NCI-H2029 (cell line): ENCODE results near the gene MSH2.

Experiments used
- DNase-seq: peaks from one replicate; lab custom pipeline; 2025; lab: John Stamatoyannopoulos, UW

MSH2 gene

DNA sequence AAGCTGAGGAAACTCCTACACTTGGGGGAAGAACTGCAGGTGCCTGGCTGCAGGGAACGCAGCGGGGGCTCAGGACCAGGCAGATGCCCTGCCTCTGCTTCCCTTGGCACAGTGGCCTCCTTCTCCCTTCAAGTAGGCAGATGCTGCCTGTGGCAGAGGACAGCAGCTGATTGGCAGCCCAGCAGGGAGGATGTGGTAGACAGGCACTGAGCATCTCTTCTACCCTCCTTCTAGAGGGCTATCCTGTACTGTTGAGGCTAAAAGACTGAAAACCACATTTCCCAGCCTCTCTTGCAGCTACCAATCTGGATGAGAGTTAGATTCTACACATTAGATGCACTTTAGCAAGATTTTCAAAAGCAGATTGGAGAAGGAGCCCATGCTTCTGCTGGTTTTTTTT lies 105.7 kb downstream of the MSH2 start:
- DNase-seq: no peak

DNA sequence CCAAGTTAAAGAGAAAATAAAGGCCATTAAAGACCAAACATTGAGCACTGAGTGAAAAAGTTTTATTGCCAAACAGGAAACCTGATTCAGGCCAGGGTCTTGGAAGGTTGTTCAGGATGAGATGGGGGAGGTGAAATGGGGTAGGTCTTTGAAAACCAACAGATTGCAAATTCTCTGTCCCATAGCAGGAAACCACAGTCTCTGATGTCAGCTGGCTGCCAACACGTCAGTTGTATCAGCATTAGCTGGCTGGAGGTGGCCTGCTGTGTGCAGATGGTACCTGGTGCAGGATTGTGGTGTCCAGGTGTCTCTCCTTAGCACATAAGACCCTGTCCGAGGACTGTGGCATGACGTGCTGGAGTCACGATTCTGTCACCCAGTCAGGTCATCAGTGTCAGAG lies 106.3 kb downstream of the MSH2 start:
- DNase-seq: no peak

DNA sequence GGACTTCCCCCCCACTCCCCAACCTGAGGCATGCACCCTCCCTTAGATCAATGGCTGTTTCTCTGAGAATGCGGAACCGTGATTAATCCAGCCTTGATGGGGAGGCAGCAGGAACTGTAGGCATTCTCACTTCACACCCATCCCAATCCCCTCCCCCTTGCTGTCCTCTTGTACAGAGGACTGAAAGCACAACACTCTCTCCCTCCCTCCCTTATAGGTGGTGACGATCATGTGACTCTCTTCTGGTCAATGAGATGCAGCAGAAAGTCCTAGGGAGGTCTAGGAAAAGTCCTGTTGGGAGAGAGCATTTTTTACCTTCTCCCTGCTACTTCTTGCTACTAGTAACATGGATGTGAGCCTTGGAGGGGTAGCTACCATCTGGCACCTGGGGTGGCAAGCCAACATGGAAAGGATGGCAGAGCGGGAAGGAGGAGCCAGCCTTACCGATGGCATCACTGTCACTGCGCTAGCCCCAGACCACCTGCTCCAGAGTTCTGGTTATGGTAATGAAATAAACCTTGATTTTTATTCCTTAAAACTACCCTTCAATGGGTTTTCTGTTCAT lies 106.9 kb downstream of the MSH2 start:
- DNase-seq: no peak

DNA sequence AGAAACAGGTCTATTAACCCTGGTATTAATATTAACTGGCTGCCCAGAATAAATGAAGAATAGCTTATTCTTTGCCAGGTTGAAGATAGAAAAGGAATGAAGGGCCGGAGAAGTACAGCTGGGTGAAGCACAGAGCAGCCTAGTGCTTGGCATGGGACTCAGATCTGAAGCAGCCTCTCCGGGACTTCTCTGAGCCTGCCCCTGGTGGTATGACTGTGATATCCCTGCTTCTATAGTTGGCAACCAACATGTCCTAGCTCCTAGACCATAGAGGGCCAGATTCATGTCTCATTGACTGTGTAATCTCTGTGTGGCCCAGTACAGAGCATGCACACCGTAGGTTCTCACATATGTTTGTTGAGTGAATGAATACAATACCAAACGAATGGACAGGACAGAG lies 107.8 kb downstream of the MSH2 start:
- DNase-seq: no peak

DNA sequence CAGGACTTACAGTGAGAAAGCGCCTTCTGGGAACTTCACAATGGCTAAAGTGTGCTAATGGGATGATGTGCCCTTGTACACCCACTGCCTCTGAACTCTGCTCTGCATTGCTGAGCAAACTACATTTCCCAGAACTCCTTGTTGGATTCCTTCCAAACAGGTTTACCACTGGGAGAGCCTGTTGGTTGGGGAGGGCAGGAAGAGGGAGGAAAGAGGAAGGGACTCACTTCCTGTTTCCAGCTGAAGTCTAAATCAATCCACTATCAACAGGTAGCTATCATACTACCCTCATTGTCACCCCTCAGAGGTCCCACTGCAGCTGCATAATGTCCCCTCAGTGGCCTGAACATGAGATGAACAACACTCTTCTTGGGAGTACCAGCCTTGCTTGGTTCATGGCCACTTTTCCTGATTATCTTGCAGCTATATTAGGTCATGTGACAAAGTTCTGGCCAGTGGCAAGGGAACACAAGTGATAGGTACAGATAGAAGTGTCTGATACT lies 109.7 kb downstream of the MSH2 start:
- DNase-seq: peak; percentile 53

DNA sequence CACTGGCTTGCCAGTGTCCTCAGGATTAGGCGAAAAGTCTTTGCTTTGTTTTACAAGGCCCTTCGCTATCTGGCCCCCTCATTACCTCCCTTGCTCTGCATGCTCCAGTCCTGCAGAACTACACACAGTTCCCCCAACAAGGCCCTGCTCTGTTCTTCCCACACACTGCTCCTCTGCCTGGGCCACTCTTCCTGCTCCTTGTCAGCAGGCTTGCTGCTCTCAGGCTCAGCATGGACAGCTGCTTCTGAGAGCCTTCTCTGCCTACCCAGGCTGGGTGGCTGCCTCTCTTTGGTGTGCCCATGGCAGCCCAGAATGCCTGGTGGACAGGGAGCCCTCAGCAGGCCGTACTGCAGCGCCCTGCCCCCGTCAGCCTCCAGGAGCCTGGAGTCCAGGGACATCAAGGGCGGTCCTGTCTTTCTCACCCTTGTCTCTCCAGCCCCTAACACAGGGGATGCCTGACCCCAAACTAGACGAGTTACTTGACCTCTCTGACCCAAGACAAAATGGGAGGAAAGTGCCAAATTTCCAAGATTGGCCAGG lies 111.1 kb downstream of the MSH2 start:
- no peak for DNase-seq

DNA sequence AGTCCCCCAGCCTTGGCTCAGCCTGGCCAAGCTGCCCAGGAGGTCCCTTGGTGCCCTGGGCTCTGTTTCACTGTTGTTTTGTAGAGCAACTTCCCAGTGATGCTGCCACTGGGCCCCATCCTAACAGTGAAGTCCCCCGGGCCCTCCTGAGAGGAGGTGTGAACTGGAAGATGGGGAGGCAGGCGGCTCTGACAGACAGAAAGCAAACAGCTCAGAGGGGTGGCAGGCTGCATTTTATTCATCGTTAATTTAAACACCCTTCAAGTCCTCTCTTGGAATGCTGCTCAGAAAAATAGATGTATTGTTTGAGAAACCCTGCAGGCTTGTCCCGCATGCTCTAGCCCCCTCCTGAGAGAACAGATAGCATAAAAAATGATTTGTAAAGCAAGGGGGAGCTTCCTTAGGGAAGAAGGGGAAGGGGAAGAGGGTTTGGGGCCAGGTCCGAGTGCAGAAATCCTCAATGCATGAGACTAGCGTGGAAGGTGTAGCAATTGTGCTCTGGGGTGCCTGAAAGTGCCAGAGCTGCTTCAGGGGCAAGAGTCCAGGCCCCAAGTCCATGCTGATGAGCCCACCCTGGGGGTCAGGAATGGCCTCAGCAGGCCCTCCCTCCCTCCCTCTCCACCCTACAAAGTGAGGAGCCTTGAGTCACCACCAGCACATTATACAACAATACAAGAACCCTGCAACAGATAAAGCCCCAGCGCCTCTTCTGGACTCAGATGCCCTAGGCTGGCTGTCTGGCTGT lies 113.6 kb downstream of the MSH2 start:
- no peak for DNase-seq

DNA sequence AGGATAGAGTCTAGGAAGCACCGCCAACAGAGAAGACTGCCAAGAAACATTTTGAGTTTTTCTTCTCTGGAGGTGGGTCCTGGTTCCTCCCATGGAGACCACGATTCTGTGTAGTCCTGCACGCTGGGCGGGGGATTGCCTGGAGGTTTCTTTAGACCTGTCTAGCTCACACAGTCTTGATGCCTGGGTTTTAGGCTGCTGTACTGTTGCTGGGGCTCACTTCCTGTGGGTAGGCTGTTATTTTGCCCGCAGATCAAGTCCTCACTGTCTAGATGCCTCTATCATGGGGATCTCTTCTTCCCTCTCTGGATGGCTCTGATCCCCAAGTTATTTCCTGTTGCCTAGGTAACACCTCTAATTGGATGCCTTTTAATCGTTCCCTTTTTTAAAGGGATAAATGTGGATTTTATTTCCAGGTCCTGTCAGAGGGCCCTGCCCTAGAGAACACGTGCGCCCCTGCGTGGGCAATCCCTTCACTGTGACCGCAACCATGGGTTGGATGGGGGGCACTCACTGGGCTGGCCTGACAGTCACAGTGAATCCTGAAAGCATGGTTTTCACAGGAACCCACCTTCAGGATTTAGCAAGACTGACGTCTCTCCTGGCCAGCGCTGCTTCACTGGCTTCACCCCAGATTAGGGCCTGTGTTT lies 115.7 kb downstream of the MSH2 start:
- DNase-seq: no peak

DNA sequence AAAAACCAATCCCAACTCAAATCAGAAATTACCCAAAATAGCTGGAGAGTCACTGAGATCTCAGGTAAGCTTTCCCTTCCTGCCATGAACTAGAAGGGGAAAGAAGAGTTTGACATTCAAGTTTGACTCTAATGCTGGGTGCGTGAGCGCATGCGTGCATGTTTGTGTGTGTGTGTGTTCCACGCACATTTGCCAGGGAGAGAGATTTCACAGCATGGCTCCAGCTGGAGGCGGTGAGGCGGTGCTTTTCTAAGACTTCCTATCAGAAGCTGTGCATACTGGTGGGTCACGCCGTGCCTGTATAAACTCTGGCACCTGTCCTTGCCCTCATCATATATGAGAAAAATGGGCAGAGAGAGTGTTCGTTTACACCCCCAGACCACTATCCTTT lies 116.2 kb downstream of the MSH2 start:
- DNase-seq: no peak

DNA sequence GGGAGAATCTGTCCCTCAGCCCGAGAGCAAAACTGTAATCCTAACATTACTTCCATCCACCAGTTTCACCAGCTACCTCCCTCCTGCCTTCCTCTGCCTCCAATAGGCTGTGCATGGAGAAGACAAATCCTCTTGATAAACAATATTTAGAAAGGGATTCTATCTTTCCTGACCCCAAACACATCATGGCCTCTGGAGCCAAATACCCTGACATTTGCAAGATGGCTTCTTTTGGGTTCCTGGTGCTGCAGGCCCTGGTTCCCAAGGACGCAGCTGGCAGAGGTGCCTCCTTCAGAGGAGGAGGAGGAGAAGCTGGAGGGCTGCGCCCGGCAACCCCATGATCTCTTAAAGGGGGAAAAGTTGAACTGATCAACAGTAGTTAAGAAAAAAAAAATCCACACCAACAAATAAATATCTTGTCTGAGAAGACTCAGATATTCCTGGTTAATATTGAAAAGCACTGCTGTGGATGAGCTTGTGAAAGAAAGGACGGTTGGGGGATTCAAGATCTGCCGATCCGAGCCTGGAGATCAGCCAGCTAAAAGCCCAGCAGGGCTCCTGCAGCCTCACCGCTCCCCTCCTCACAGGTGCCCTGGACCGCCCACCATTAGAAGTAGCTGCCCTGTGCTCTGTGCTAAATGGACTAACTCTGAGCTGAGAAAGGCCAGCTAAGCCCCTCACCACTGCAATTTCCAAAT lies 116.8 kb downstream of the MSH2 start:
- DNase-seq: no peak

DNA sequence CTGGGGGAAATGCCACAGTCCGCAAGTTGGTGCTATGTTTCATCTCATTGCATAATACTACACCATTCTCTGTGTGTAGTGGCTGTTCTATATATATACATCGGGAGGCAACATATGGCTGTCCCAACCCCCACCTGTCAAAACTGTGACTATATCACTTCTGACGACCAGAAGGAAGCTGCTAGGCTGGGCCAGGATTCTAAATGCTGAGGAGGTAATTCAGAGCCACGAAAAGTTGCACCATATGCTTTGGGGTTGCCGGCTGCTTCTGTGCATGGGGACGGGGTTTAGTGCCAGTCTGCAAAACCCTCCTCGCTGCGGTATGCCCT lies 117.3 kb downstream of the MSH2 start:
- DNase-seq: no peak

DNA sequence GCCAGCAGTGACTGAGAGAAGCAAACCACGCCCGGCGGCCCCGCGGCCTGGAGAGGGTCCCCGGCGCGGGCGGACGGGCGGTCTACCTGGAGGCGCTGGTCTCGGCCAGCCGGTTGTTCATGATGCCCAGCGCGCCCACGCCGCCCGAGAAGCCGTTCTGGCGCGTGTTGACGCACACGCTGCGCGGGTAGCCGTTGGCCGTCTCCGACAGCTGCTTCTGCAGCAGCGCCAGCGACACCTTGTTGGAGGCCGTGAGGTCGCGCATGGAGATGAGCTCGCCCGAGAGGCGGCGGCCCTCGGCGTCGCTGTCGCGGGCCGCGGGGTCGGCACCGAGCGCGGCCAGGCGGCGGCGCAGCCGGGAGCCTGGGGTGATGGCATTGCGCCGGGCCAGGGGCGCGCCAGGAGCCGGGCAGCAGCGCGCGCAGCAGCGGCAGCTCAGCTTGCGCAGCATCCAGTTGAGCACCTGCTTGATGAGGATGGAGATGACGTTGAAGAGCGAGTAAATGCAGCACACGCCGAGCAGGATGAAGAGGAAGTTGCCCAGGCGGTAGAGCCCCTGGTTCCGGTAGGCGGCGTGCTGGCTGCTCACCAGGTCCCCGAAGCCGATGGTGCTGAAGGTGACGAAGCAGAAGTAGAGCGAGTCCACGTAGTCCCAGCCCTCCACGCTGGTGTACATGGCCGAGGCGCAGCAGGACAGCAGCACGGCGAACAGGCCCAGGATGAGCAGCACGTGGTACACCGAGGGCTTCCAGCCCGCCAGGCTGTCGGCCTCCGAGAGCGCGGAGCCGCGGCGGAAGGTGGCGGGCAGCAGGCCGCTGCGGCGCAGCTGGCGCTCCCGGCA lies 118.1 kb downstream of the MSH2 start:
- peak; percentile 69 for DNase-seq

DNA sequence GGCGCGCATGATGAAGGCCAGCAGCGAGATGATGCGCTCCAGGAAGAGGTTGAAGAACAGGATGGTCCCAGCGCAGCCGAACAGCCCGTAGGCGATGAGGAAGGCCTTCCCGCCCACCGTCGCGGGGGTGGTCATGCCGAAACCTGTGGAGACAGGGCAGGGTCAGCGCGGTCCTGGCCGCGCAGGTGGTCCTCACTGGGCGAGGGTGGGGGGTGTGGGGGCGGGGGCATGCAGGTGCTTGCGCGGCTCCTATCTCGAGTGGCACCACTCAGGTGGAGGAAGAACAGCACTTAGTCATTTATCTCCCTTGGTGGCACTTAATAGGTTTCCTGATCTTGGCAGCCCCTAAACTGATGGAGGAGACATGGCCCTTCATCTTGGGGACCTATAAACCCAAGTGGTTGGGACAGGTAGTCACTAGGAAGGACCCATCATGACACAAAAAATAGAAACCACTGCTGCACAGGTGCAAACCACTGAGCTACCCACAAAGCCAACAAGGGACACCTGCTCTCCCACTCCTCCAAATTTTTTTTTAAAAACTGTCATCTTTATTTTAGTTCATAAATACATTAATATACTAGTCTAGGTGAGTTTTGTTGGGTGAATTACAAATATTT lies 118.8 kb downstream of the MSH2 start:
- DNase-seq: no peak

DNA sequence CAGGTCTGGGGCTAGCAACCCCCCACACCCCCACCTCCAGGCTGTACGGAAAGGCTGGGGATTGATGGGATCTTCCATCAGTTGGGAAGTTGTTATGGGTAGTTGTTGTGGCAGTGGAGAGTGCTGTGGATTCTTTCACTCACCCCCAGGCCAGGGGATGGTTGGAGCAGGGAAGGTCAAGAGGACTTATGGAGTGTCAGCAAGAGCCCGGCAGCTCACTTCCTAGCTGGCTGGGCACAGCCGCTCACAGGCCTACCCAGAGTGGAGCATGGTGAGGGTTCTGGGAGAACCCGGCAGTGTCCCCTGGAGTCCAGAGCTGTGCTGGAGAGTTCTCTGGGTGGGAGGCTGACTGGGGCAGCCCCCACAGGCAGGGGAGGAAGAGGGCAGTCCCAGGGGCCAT lies 122.2 kb downstream of the MSH2 start:
- no peak for DNase-seq

DNA sequence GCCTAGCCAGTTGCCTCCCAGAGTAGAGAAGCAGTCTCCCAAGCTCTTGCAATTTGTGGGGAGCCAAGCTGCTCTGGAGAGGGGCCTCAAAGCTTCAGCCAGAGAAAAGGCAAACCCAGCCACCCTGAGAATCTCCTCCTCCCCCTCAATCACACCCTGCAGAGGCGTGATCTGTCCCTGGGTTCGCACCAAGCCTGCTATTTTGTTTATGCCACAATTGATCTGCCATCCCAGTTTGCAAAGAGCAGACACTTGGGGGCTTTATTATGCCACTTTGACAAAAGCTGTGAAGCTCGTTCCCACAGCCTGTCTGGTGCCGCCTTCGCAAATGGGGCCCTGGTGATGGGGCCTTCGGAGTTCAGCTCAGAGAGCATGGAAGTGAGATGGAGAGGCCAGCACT lies 125.5 kb downstream of the MSH2 start:
- DNase-seq: no peak

DNA sequence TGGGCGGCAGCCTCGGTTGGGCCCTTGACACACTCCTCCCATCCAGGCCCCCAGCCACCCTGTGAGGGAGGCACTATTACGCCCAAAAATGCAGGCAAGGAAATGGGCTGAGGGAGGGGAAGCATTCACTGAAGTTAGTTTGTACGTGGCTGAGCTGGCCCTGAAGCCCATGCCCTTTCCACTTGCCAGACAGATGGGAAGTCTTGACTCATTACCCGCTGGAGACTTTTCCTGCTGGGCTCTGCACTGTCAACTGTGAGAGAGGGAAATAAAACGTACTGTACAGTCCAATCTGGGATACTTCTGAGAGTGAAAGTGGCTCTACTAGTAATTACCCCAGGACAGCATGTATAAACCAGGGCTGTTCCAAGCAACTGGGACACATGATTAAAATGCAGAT lies 125.9 kb downstream of the MSH2 start:
- DNase-seq: no peak

DNA sequence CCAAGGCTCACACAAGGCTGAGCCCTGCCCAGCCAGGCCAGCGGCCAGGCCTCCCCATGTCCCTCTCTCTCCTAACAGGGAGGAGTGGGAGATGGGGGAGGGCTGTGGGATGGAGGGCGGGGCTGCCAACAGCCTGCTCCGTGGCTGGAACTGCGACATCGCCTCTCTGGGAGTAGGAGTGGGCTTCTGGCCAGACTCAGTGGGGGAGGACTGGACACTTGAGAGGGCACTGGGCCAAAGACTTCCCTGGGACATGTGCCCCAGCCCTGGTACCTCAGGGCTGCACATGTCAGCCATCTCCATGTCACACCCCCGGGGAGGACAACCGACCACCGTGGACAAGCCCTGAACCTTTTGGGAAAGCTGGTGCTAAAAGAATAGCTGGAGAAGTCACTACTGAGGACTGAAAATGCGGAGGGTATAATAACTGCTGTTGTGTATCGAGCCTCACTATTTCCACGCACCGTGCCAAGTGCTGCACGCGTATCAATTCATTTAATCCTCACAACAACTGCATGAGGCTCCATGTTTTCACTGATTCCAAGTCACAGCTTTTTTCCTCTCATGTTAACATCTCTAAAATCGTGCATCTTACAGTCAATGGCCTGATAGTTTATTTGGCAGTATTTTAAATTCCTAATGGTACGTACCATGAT lies 127.3 kb downstream of the MSH2 start:
- DNase-seq: no peak

DNA sequence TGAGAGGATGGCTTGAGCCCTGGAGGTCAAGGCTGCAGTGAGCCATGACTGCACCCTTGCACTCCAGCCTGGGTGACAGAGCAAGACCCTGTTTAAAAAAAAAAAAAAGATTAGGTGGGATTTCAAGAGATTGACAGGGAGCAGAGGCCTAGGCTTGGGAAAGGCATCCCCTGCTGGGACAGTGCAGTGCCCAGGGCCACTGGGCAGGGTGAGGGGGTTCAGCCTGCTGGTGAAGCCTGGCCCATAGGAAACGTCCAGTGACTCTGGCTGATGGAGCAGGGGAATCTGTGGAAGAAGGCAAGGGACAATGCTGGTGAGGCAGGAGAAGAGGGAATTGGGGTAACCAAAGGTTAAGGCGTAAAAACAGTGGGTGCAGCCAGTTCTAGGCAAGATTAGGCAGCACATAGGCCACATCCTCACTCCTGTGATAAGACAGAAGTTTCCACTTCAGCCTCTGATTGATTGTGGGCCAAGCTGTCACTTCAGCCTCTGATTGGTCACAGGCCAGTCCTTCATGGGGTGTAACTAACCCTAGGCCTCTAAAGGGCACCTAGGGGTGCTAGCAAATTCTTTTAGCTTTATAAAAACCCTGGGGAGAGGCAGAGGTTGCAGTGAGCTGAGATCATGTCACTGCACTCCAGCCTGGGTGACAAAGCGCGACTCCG lies 128.6 kb downstream of the MSH2 start:
- DNase-seq: no peak
